Measurements from ENCODE around the gene CDC6. TPM values are rescaled to one million over a fixed set of nuclear protein-coding genes. Genes with fewer than 3 reads are reported as not detected.
A peak's percentile ranks its signal among the peaks of the same experiment; 100 is the strongest.

The CDC6 gene
- total and polyA plus RNA-seq, 11 donors = 0.07 to 9.8 (median 0.69) TPM

- Histone ChIP-seq H3K4me3 (peak overlapping the region; percentile 3 to 100 (median 58)), H3K27ac (peak overlapping the region; percentile 92 to 99 (median 96)), H3K4me1 (peaks cover 35 to 97% (median 83%) of the 10 kb centered on the region in 12 donors), H3K27me3 (no peaks in the 10 kb centered on the region), H3K36me3 (no peaks in the 10 kb centered on the region), H3K9me3 (no peaks in the 10 kb centered on the region)
- WGBS, 4 donors = 0 to 7% (median 1%) methylated on average over 4 of the region's 4 CpGs
- peak; percentile 14 to 36 (median 26) for ATAC-seq
- TF ChIP-seq POLR2A (IDR thresholded peaks at IDR 0.05) (peak in 1 of 2 donors; percentile 15), CTCF (IDR thresholded peaks at IDR 0.05) (no peak)
- intact Hi-C loops (cut with DNase I) = no loop called here
- DNase-seq = peak; percentile 80 to 84 (median 84)
These were observed 34.3 kb downstream of the CDC6 start for GRCh38 chr17:40321961-40322357.

- peak overlapping the region; percentile 92 to 99 (median 96) for H3K27ac ChIP-seq
- DNase-seq = peak; percentile 83 to 87 (median 84)
- H3K36me3 ChIP-seq = no peaks in the 10 kb centered on the region
- no peak for TF ChIP-seq POLR2A (IDR thresholded peaks at IDR 0.05)
- no peak for TF ChIP-seq CTCF (IDR thresholded peaks at IDR 0.05)
- H3K4me3 ChIP-seq = peak overlapping the region; percentile 3 to 100 (median 58)
- no peaks in the 10 kb centered on the region for H3K9me3 ChIP-seq
- intact Hi-C loops (cut with DNase I) = no loop called here
- H3K4me1 ChIP-seq = peaks cover 37 to 97% (median 84%) of the 10 kb centered on the region in 12 donors
- no peaks in the 10 kb centered on the region for H3K27me3 ChIP-seq
- WGBS, 4 donors = 4 to 6% (median 5%) methylated on average over 16 to 19 of the region's 19 CpGs
- ATAC-seq = peak; percentile 15 to 42 (median 26)
These were observed 35.0 kb downstream of the CDC6 start for GRCh38 chr17:40322358-40323315.

GRCh38 chr17:40323391-40324381 is 36.0 kb downstream of the CDC6 start:
- H3K27me3 ChIP-seq = no peaks in the 10 kb centered on the region
- no peaks in the 10 kb centered on the region for H3K9me3 ChIP-seq
- TF ChIP-seq CTCF (IDR thresholded peaks at IDR 0.05) (no peak), POLR2A (IDR thresholded peaks at IDR 0.05) (no peak)
- peak; percentile 12 to 59 (median 16) for ATAC-seq
- intact Hi-C loops (cut with DNase I) = no loop called here
- H3K4me1 ChIP-seq = peaks cover 47 to 100% (median 93%) of the 10 kb centered on the region in 12 donors
- H3K27ac ChIP-seq = peak overlapping the region; percentile 92 to 99 (median 96)
- H3K36me3 ChIP-seq = no peaks in the 10 kb centered on the region
- H3K4me3 ChIP-seq = peak overlapping the region in 10 of 12 donors; percentile 33 to 100 (median 71)
- DNase-seq = peak; percentile 81 to 89 (median 87)
- 23 to 29% (median 26%) methylated on average over 8 to 10 of the region's 10 CpGs for WGBS, 4 donors

Measured in heart left ventricle (tissue), 16 donors.